GM21367 (cell line): ENCODE results near the gene ATP5F1B.
"Not testable (repeated sequence)": the region's sequence is repeated elsewhere in the genome, so short reads cannot be mapped to it uniquely, and the experiment has no call there.

Experiments used
- ATAC-seq: cut with Tn5 transposase; IDR thresholded peaks from one replicate; pipeline ENCODE4 v1.9.1; 2021; ENCODE audit not compliant: unreplicated experiment

ATP5F1B gene

DNA sequence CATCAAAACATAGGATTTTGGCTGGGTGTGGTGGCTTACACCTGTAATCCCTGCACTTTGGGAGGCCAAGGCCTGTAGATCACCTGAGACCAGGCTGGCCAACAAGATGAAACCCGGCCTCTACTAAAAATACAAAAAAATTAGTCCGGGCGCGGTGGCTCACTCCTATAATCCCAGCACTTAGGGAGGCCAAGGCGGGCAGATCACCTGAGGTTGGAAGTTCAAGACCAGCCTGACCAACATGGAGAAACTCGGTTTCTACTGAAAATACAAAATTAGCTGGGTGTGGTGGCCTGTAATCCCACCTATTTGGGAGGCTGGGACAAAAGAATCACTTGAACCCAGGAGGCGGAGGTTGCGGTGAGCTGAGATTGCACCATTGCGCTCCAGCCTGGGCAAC, 2.2 kb upstream of the ATP5F1B start:
- not testable (repeated sequence) for ATAC-seq

DNA sequence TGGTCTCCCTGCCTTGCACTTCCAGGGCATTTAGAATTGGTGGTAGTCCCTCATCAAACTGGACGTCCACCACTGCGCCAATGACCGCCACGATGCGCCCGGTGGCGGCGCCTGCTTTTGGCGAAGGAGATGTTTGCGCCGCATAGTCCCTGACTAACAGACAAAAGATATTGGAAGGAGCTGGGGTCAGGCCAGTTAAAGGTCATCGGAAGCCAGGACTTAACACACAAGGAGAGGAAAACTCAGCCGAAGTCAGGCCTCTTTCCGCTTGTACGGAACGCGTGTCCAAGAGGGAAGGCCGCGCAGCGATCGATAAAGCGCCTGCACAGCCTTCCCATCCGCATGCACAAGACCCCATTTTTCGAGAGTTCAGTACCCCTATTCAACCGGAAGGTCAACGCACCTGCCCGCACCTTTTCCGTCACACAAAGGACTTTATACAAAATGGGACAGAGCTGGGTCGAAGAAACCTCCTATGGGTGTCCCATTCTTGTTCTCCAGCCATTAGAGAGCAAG, 525 bp downstream of the ATP5F1B start:
- ATAC-seq: no peak

DNA sequence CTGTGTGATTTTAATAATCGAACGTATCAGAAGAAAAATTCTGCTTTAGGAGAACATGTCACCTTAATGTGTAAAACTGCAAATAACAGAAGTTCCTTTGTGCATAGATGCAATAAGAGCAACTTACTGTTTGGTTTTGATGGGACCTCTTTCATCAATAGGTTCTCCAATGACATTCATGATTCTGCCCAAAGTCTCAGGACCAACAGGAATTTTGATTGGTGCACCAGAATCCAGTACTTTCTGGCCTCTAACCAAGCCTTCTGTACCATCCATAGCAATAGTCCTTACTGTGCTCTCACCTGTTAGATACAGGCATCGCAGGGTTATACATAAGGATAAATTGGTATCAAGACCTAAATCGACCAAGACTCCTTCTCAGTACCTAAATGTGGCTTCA, 1.1 kb downstream of the ATP5F1B start:
- ATAC-seq: no peak

DNA sequence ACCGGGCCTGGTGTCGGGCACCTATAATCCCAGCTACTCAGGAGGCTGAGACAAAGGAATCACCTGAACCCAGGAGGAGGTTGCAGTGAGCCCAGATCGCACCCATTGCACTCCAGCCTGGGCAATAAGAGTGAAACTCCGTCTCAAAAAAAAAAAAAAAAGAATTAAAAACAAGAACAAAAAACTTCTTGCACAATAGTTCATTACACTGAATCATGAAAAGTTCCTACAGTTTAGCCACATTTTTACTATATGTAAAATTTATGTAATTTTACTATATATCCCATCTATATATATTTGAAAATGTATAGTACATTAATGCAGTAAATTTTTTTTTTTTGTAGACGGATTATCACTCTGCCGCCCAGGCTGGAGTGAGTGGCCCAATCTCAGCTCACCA, 4.6 kb downstream of the ATP5F1B start:
- ATAC-seq: no peak

DNA sequence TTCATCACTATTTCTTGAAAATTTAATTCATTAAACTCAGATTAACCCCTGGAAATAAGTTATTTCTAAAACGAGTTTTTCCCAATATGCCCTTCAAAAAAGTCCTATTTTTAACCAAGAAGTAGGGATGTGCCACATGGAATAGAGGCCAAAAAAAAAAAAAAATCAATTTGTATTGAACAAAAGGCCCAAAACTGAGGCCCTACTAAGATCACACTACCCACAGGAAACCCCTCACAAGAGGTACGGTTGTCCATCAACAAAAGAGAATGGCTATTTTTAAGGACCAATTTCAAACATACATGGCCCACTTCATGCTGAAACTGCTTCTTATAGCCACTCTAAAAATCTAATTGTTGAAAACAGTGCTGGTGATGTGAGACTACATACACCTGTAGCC, 8.2 kb downstream of the ATP5F1B start:
- ATAC-seq: no peak

DNA sequence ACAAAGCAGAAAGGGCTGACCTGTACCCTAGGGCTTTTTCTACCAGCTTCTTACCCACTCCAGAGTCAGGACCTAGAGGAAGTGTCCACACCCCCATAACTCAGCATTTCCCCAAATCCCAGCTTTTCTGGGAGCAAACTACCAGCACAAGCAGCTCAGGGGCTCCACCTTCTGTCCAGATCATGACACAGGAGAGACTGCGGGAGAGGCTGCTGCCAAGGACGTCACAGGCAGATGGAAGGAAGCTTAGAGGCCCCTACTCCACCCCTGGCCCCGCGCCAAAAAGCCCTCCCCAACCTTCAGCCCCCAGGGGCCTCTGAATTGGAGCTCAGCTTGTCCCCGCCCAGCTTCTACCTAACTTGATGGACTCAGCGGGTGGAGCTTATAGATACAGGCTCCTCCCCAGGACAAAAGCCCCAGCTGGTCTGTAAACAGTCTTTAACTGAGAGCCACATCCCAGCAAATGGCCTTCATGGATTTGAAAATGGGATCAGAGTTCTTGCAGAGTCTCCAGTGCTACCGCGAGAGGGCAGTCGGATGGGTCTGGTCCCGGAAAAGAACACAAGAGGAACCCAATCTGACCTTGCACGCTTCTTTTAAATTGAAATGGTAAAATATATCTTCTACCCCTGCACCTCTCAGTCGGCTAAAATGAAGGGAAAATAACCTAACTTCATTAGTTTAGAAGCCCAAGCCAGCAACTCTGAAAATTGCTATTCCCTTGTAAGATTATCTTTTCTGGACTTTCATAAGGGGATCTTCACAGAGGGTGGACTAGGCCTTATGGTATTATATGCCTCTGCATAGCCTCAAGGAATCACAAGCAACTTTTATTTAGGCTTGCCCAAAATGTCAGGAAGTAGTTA, 8.9 kb downstream of the ATP5F1B start:
- ATAC-seq: peak; percentile 42

DNA sequence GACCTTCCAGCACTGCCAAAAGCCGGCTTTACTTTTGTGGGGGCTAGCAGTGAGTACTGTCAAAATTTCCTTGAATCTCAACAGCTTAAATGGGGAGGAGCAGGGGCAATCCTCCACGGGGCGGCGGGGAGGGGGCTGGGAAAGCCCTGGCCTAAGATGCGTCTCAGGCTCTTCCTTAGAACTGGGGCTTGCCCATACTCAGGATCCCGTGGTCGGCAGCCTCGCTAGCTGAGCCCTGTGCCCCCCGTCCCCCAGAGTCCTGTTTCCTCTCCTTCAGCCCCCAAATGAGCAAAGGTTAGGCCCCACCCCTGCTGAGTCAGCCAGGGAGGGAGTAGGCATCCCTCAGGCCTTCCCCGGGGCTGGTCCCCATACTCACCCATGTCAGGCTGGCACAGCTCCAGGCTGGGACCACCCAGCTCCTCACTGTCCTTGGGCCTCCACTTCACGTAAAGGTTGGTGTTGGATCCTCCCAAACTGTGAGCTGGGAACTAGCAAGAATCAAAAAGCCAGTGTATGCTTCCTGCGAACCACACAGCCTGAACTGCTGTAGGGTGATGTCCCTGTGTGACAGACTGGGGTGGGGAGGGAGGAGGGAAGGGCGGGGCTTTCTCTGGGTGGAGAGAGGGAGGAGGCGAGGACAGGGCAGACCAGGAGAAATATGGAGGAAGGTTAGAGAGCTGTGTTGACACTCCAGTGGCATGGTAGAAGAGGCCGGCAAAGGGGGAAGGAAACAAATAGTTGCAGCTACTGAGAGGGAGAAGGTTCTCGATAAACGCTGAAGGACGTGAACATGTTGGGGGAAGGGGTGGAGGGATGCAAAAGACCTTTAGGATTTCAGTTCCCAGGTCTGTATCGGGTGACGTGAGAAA, 9.7 kb downstream of the ATP5F1B start:
- peak; percentile 33 for ATAC-seq

DNA sequence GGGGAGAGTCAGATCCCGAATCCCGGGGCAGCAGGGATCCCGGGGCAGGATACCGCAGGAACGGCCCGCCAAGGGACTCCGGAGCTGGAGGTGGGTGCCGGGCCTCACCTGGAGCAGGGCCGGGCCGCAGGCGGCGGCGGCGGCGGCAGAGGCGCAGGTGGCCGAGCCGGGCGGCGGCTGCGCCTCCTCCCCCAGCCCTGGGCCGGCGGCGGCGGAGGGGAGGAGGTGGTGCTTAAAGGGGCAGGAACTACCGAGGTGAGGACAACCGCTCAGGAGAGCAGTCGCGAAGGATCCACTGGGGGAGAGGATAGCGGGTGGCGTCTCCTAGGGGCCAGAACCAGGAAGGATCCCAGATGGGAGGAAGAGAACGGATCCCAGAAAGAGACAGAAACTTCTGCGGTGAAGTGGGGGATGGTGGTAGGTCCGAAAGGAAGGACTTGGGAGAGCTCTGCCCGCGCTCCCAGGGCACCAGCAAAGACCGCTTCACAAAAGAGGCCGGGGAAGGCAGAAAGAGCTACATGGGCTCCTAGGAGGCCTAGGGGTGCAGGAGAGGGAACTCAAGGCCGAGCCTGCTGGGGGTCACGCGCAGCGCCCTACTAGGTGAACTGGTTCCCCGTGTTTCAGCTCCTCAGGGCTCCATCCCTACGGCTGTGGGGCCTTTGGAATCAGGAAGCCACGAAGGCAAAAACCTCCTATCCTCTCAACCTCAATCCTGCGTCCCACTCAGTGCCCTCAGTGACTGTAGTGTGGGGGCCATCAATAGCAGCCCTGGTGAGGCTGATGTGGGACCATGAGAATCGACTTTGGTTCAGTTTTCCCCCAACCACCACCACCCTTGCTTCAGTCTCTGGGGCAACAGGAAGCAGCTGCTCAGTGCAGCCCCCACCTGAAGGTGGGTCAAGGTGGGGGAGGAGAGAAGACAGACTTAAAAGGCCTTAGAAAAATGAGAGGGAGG, 10.7 kb downstream of the ATP5F1B start:
- ATAC-seq: no peak

DNA sequence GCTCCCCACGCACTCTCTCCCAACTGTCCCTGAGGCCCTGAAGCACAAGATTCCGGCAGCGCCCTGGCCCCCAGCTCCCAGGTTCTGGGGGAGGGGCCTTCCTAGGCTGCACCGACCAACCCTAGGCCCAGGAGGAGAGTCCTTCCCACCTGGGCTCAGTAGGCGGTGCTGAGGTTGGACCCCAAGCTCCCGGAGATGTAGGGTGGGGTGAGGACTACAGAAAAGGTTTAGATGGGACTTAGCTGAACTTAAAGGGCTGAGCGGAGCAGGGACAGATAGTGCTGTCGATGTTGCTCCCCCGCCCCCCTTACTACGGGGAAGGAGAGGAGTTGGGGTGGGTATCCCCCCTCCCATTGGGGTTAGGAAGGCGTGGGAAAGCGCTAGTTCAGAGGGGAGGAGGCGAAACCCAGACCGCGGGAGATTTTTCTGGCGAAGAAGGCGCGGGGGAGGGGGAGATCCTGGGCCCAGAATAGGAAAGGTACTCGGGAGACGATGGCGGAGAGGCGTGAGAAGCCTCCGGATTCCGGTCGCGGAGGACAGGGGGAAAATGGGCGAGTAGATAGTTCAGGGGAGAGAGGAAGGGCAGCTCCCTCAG, 11.4 kb downstream of the ATP5F1B start:
- ATAC-seq: no peak

DNA sequence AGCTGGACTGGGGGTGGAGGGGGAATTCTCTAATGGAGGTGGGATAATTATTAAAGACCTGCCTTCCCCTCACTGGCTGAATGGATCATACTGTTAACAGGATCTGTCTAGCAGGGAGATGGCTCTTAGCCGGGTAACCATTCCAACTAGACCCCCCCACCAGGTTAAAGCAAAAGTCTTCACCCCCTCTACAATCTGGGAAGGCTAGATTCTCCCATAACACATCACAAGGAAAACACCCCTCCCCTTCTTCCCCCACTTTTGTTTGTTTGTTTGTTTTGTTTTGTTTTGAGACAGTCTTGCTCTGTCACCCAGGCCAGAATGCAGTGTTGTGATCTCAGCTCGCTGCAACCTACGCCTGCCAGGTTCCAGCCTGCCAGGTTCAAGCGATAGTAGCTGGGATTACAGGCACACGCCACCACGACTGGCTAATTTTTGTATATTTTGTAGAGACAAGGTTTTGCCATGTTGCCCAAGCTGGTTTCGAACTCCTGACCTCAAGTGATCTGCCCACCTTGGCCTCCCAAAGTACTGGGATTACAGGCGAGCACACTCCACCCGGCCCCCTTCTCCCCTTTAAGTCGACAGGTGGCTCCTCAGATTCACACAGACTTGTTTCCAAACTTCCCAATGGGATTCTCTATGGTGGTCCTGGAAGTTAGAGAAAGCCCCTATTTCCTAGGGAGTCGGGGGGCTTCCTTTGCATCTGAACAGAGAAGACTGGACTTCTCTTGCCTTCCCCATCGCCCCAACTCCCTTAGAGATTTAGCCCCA, 12.1 kb downstream of the ATP5F1B start:
- ATAC-seq: no peak

DNA sequence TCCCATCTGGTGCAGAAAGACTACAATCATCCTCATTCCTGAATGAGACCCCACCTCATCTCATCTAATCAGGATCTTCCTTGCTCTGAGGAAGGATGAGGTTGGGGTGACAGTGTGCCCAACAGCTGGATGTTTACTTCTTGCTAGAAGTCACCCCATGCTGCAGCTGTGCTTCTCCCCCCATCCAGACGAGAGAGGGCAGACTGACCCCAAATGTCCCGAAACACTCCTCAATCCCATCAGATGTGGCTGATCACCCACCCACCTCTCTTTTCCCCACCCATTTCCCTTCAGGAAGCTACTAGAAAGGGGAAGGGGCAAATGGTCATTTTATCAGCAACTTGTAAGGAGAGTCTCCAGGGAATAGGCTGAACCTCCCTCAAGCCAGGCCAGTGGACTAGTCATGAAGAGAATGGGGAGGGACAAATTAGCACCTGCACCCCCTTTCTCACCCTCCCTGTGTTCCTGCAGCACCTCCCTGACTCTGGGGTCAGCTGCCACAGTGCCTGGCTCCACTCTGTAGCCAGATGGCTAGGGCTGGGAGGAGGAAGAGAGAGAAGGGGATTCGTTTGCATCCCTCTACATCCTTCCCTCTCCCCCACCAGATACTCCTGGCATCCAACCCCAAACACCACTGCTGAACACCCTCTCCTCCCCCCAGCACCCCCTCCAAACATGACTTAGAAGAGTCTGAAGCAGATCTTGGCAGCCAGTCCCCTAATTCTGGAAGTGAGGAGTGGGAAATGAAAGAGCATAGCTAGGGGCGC, 12.9 kb downstream of the ATP5F1B start:
- no peak for ATAC-seq

DNA sequence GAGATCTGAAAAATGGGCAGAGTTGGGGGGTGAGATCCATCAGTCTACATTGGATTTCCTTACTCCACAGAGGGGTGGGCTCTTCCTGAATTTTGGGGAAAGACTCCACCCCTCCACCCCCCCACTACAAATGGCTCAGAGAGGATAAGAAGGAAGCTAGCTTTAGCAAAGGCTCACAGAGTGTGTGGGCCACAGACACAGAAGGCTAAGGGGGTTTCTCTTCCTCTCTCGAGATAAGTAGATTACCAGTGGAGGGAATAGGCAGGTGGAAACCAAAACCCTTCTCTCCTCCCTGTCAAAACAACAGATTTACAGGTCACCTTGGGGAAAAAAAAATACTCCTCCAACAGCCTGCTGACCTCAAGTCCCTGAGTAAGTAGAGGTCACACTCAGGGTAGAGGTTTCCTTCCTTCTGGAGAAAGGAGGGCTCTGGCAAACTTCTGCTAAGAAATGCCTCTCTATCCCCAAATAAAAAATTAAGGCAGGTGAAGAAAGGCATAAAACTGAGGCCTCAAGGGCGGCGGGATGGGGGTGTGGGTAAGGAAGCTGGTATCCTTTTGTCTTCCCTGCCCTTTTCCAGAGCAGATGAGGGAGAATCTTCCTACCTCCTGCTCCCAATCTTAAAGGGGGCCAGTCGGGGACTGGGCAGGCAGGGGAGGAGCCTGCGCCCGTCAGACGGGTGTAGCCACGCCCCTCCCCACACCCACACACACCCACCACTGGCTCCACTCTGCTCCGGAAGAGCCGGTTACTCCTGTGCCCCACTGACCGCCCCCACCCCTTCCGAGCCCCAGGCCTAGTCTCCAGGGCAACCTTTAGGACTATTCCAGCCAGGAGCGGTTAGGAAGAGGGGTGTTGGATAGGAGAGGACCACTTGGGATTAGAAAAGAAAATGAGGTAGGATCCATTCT, 13.7 kb downstream of the ATP5F1B start:
- ATAC-seq: no peak

DNA sequence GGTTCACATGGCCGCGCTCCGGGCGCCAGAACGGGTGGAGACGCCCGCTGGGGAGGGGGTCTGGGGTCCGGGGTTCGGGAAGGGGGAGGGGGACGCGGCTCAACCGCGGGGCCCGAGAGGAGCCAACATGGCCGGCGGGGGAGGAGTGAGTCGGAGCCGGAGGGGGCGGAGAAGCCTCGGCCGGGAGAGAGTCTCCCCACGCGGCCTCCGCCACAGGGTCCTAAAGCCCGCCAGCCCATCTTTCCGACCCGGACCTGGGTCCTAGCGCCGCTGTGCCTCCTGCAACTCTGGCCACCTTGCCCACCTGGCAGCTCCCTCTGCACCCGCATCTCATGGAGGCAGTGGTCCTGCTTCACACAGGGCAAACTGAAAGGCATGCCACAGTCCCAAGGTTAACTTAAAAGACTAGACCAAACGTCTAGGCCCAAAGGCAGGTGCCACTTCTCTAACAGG, 15.6 kb downstream of the ATP5F1B start, which contains the start of gene BAZ2A:
Gene BAZ2A (minus strand): TSS at position 147 of the 453 bp plus-strand sequence. CDS start 12,796 bp downstream, outside the sequence.
- peak; percentile 52 for ATAC-seq

DNA sequence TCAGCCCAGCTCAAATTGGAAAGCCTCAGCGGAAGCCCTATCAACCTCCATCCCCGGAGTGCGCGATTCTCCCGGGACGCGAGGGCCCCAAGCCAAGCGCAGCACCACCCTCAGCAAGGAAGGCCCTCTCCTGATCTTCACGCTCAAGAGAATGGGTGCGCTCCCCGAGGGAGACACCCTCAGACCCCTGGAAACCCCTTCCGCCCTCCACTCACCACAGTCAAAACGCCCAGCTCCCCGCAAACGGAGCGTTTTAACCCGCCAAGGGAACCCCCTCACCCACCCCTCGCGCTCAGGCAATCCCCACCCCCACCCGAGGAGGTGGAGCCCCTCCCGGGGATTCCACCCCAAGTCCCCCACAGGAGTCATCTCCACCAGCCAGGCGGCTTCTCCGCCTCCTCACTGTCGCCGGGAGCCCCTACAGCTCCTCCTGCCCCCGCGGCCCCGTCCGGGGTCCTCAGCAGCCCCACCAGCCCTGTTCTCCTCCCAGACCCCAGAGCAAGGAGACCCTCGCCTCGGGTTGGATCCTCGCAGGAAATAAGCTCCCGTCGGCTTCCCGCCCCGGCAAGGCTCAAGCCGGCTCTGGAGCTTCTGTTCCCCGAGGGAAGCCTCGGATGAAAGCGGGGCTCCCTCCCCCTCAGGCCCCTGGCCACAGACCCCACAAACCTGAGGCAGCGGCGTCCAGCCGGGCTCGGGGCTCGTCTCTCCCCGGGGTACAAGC, 16.2 kb downstream of the ATP5F1B start:
- ATAC-seq: no peak

DNA sequence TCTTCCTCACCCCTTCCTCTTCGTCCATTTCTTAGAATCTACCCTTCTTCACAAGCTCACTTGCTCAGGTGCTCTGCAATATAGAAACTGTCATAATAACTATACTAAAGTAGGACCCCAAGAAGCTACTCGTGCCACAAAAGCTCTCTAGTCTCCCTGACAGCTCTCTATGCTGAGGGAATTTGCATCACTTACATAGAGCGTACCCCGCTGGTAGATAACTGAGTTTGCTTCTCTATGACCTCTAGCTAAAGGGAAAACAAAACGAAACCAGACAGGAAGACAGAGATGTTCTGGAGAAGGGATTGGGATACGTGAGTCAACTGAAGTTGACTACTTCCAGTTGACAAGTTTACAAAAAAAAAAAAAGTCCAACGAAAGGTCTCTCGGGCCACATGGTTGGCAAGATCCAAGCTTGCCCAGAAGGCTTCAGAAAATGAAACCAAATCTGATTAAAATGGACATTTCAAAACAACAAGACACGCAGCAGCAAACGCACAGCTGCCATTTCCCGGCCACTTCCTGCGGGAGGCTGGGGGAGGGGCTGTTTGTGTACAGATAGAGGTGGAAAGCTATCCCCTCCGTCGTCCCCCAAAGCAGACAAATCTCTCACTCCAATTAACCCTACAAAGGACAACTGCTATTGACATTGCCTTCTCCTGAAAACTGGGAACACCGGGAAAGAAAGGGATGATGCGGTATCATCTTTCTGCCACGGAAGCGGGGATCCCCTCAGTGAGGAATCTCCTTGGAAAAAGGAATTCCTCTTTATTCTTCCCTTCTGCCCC, 16.9 kb downstream of the ATP5F1B start:
- no peak for ATAC-seq

DNA sequence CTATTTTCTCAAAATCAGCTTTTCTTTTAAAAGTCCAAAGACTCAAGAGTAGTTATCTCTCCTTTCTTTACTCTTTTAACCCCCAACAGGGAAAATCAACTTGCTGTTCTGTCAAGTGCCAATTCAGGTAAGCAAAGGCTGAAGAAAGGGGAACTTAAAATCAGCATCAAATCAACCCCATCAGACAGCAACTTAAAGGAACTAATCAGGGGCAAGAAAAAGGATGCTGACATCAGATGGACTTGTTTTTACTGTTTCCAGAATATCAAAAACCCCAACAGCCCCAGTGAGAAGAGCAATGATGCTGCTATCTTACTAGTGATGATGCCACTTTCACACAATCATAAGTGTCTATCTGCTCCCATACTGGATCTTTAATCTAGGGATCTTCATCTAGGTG, 19.1 kb downstream of the ATP5F1B start:
- no peak for ATAC-seq
